Lung (tissue), 12 donors: ENCODE data around the gene SLC25A29. TPM values are rescaled to one million over a fixed set of nuclear protein-coding genes. Genes with fewer than 3 reads are reported as not detected.

ENCODE experiments used
- ATAC-seq: fragments of 200-7000 bp; cut with Tn5 transposase; one replicate; pipeline ENCODE4 v1.9.1; 2020; ENCODE audit warnings: moderate number of reproducible peaks; ENCODE audit not compliant: insufficient read depth, low FRiP score
- DNase-seq, 3 donors: peaks; one replicate each; pipeline ENCODE4 v3.0.0-alpha.2; 2013 to 2017
- H3K27ac ChIP-seq, 2 donors: one replicate each; pipeline ENCODE4 v1.5.1; 2013; ENCODE audit warnings: mild to moderate bottlenecking in 2 of 2, moderate library complexity in 2 of 2, control low read depth in 1 of 2, inconsistent platforms in 1 of 2, low read depth in 1 of 2, low read length in 1 of 2
- H3K27me3 ChIP-seq, 3 donors: one replicate each; pipeline ENCODE4 v1.5.1; 2013; ENCODE audit warnings: low read length in 2 of 3; ENCODE audit not compliant: control insufficient read depth in 3 of 3, insufficient read depth in 3 of 3
- H3K36me3 ChIP-seq, 4 donors: one replicate each; pipeline ENCODE4 v1.5.1; 2013; ENCODE audit warnings: low read length in 4 of 4, mild to moderate bottlenecking in 1 of 4, moderate library complexity in 1 of 4; ENCODE audit not compliant: control insufficient read depth in 4 of 4, insufficient read depth in 4 of 4
- H3K4me1 ChIP-seq, 5 donors: one replicate each; pipeline ENCODE4 v1.5.1; 2013; ENCODE audit warnings: low read length in 5 of 5, mild to moderate bottlenecking in 2 of 5, moderate library complexity in 1 of 5; ENCODE audit not compliant: control insufficient read depth in 5 of 5, insufficient read depth in 5 of 5
- H3K4me3 ChIP-seq: one replicate; pipeline ENCODE4 v1.5.1; 2013; ENCODE audit warnings: mild to moderate bottlenecking, control low read depth, moderate library complexity
- H3K9ac ChIP-seq, 2 donors: one replicate each; pipeline ENCODE4 v1.5.1; 2013; ENCODE audit warnings: low read length in 2 of 2, control low read depth in 1 of 2; ENCODE audit not compliant: insufficient read depth in 1 of 2
- H3K9me3 ChIP-seq, 4 donors: one replicate each; pipeline ENCODE4 v1.5.1; 2013; ENCODE audit warnings: low read length in 3 of 4, mild to moderate bottlenecking in 1 of 4, moderate library complexity in 1 of 4; ENCODE audit not compliant: control insufficient read depth in 4 of 4, insufficient read depth in 3 of 4
- WGBS, 2 donors: extraction: QIAGEN DNeasy Blood & Tissue Kit; methylation state at CpG; one replicate each; pipeline ENCODE4 v1.1.7; 2013; 5-methylcytosine and 5-hydroxymethylcytosine counted together
- polyA plus RNA-seq, 2 donors: library from polyadenylated mRNA; stranded (reverse); fragments of 200-250 nt; gene quantifications; one replicate each; pipeline ENCODE4 v1.2.1, GENCODE V29; 2013
- total RNA-seq, 2 donors: library from RNA; depleted of rRNA in 1 of 2; stranded (reverse); fragments of >200 nt in 1 of 2; gene quantifications; one replicate each; pipeline ENCODE4 v1.2.1, GENCODE V29; 2014 to 2021
- TF ChIP-seq, protein P1 (sequence below): IDR thresholded peaks from 2 replicates; pipeline ENCODE4 v1.5.1; 2012; ENCODE audit warnings: mild to moderate bottlenecking; ENCODE audit errors: control extremely low read depth, extremely low read depth
- donor health status: control.
- donor health status: control.
- donor health status: Bipolar disorder and iron deficiency.
- donor health status: healthy.
- donor health status: DM: yes; HTN: yes; CAD: no.

Gene SLC25A29
- total and polyA plus RNA-seq, 4 donors: 34.6 to 91.0 (median 60.5) TPM

DNA sequence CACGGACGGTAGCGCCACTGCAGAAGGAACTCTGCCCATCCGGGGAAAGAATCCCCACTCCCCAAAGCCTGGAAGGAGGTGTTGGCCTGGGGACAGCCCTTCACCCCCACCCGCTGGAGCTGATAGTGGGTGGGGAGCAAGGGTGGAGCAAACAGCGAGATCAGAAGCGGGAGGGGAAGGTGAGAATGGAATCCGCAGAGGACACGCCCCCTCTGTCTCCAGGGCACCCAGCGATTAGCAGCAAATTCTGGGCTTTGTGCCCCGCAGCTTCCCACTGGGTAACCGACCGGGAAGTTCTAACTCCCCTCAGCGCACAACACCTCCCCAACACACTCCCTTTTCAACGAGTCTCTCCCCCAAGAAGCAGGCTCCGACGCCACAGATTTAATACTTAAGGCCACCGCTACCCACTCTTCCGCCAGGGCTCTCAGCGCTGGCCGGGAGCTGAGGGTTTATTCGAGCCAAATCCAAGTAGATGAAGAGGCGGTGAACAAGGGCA lies 1.4 kb downstream of the SLC25A29 start:
- 5 to 6% methylated on average over 23 of the region's 23 CpGs for WGBS, 2 donors
- H3K27ac ChIP-seq: peak overlapping the region in 1 of 2 donors; percentile 68
- no peak overlapping the region for H3K4me3 ChIP-seq
- DNase-seq (peak; percentile 55 to 71 (median 59)), ATAC-seq (peak; percentile 3)
- H3K9ac ChIP-seq: no peak overlapping the region
- H3K27me3 ChIP-seq: no peaks in the 10 kb centered on the region
- H3K4me1 ChIP-seq: peaks cover 0 to 20% (median 15%) of the 10 kb centered on the region in 5 donors
- no peaks in the 10 kb centered on the region for H3K9me3 ChIP-seq
- no peaks in the 10 kb centered on the region for H3K36me3 ChIP-seq
- TF ChIP-seq, protein P1, sequence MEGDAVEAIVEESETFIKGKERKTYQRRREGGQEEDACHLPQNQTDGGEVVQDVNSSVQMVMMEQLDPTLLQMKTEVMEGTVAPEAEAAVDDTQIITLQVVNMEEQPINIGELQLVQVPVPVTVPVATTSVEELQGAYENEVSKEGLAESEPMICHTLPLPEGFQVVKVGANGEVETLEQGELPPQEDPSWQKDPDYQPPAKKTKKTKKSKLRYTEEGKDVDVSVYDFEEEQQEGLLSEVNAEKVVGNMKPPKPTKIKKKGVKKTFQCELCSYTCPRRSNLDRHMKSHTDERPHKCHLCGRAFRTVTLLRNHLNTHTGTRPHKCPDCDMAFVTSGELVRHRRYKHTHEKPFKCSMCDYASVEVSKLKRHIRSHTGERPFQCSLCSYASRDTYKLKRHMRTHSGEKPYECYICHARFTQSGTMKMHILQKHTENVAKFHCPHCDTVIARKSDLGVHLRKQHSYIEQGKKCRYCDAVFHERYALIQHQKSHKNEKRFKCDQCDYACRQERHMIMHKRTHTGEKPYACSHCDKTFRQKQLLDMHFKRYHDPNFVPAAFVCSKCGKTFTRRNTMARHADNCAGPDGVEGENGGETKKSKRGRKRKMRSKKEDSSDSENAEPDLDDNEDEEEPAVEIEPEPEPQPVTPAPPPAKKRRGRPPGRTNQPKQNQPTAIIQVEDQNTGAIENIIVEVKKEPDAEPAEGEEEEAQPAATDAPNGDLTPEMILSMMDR: no peak

DNA sequence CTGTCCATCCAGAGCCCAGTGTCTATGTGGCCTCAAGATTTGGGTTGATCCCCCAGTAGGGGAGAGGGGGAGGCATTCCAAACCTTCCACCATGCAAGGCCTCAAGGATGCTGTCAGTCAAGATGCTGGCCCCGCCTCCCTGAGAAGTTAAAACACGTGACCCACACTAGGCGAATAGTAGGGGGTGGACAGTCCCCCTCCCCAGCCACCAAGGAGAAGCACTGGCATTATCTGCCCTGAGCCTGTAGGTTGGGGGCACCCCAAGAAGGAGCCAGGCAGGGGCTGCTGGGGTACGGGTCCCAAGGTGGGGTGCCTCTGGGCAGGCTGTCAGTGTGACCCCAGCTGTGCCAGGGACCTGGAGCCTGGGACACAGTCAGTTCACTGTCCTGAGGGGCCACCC lies 2.3 kb downstream of the SLC25A29 start:
- Histone ChIP-seq H3K27me3 (no peaks in the 10 kb centered on the region), H3K27ac (no peak overlapping the region)
- no peak for ATAC-seq

DNA sequence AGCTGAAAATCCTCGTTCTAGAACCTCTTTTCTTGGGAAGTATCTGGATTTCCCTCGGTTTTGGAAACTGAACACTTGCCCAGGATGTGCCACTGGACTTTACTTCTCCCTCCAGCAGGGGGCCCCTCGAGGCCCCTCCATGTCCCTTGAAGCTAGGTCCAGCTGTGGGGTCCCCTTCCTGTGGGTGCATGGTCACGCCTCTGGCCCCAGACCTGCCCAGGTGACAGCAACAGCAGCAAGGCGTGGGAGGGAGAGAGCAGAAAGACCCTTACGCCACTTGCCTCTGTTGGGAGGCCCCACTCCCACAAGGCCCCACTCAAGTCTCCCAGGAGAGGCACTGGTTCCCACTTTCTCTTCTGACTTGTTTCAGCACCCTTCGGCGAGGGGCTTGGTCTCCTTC lies 3.1 kb downstream of the SLC25A29 start:
- Histone ChIP-seq H3K9me3 (no peaks in the 10 kb centered on the region), H3K27ac (peak overlapping the region in 1 of 2 donors; percentile 5), H3K36me3 (peaks cover 0 to 2% (median 0%) of the 10 kb centered on the region in 4 donors), H3K4me3 (no peak overlapping the region), H3K4me1 (peaks cover 0 to 20% (median 15%) of the 10 kb centered on the region in 5 donors), H3K27me3 (no peaks in the 10 kb centered on the region), H3K9ac (no peak overlapping the region)
- DNase-seq (no peak), ATAC-seq (no peak)
- WGBS, 2 donors: 60 to 65% methylated on average over 8 of the region's 8 CpGs
- TF ChIP-seq, protein P1: peak; percentile 10

More for the DNA sequence above, 2.3 kb downstream of the SLC25A29 start:
- DNase-seq: no peak
- Histone ChIP-seq H3K4me1 (peaks cover 0 to 20% (median 15%) of the 10 kb centered on the region in 5 donors), H3K36me3 (no peaks in the 10 kb centered on the region), H3K9ac (no peak overlapping the region), H3K9me3 (no peaks in the 10 kb centered on the region), H3K4me3 (no peak overlapping the region)
- WGBS, 2 donors: 63 to 67% methylated on average over 4 of the region's 4 CpGs
- TF ChIP-seq, protein P1: no peak

DNA sequence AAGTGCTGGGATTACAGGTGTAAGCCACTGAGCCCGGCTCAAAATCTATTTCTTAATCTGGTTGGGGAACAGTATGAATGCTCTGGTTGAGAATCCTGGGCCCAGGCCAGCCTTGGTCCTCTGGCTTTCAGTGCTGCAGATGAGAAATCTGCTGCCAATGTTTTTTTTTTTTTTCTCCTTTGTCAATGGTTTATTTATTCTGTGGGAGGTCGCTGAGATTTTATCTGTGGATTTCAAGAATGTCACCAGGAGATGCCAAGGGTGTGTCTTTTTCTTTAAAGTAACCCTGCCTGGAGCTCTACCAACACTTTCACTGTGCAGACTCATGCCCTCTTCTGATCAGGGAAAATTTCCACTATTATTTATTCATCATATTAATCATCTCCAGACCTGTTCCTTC lies 3.6 kb downstream of the SLC25A29 start:
- H3K27me3 ChIP-seq: no peaks in the 10 kb centered on the region
- no peak for DNase-seq

More for the DNA sequence above, 3.6 kb downstream of the SLC25A29 start:
- H3K4me1 ChIP-seq: peaks cover 0 to 21% (median 13%) of the 10 kb centered on the region in 5 donors
- H3K9me3 ChIP-seq: no peaks in the 10 kb centered on the region
- H3K9ac ChIP-seq: no peak overlapping the region
- WGBS, 2 donors: 31 to 67% methylated on average over 2 of the region's 2 CpGs
- TF ChIP-seq, protein P1: no peak
- no peak for ATAC-seq
- H3K27ac ChIP-seq: no peak overlapping the region
- H3K36me3 ChIP-seq: peaks cover 0 to 2% (median 0%) of the 10 kb centered on the region in 4 donors
- no peak overlapping the region for H3K4me3 ChIP-seq
